Panc1 (cell line): ENCODE measurements around the gene GPR32.

Experiments used
- POLR2AphosphoS5 ChIP-seq: IDR thresholded peaks from 2 replicates; pipeline ENCODE4 v1.6.1; 2012; ENCODE audit warnings: mild to moderate bottlenecking, low read depth, low read length, moderate library complexity
- REST ChIP-seq, 2 experiments: IDR thresholded peaks; 2 replicates each; pipeline ENCODE4 v1.6.1; 2011 to 2012; ENCODE audit warnings: low read depth in 2 of 2, control low read depth in 1 of 2, low read length in 1 of 2, mild to moderate bottlenecking in 1 of 2, moderate library complexity in 1 of 2; ENCODE audit not compliant: insufficient read depth in 1 of 2
- TF ChIP-seq, protein P1 (sequence below): fragments of 450-650 bp; IDR thresholded peaks from 2 replicates; pipeline ENCODE4 v1.5.1; 2017; ENCODE audit warnings: mild to moderate bottlenecking

DNA sequence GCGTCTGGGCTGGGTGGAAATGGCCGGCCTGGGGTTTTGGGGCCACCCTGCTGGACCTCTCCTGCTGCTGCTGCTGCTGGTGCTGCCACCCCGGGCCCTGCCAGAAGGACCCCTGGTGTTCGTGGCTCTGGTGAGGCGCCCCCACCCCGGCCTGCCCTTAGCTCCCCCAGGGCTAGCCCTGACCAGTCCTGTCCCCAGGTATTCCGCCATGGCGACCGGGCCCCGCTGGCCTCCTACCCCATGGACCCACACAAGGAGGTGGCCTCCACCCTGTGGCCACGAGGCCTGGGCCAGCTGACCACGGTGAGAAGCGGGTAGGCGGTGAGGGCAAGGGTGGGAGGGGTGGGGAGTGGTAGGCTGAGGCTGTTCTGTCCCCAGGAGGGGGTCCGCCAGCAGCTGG lies 20.1 kb downstream of the GPR32 start, which contains the start of gene ACP4:
- TF ChIP-seq, protein P1, sequence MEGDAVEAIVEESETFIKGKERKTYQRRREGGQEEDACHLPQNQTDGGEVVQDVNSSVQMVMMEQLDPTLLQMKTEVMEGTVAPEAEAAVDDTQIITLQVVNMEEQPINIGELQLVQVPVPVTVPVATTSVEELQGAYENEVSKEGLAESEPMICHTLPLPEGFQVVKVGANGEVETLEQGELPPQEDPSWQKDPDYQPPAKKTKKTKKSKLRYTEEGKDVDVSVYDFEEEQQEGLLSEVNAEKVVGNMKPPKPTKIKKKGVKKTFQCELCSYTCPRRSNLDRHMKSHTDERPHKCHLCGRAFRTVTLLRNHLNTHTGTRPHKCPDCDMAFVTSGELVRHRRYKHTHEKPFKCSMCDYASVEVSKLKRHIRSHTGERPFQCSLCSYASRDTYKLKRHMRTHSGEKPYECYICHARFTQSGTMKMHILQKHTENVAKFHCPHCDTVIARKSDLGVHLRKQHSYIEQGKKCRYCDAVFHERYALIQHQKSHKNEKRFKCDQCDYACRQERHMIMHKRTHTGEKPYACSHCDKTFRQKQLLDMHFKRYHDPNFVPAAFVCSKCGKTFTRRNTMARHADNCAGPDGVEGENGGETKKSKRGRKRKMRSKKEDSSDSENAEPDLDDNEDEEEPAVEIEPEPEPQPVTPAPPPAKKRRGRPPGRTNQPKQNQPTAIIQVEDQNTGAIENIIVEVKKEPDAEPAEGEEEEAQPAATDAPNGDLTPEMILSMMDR = no peak
- TF ChIP-seq POLR2AphosphoS5 = no peak
- no peak for TF ChIP-seq REST (IDR thresholded peaks at IDR 0.05; ENCODE audit: insufficient read depth in 1 of 2, low read depth in 2 of 2, low read length in 1 of 2)
